ENCODE measurements around the gene NCLN.
"Not testable (repeated sequence)": the region's sequence is repeated elsewhere in the genome, so short reads cannot be mapped to it uniquely, and the experiment has no call there.

Gene NCLN

GRCh38 chr19:3225169-3225485 is 39.4 kb downstream of the NCLN start:
- DNase-seq (ENCODE audit: low read depth) = no peak

GRCh38 chr19:3225677-3226093 is 40.0 kb downstream of the NCLN start:
- DNase-seq (ENCODE audit: low read depth) = no peak

GRCh38 chr19:3227054-3227626 is 41.4 kb downstream of the NCLN start:
- no peak for DNase-seq (ENCODE audit: low read depth)

GRCh38 chr19:3229346-3229743 is 43.6 kb downstream of the NCLN start:
- no peak for DNase-seq (ENCODE audit: low read depth)

- DNase-seq (ENCODE audit: low read depth) = no peak
Observed at GRCh38 chr19:3229888-3230496, 44.3 kb downstream of the NCLN start.

DNA sequence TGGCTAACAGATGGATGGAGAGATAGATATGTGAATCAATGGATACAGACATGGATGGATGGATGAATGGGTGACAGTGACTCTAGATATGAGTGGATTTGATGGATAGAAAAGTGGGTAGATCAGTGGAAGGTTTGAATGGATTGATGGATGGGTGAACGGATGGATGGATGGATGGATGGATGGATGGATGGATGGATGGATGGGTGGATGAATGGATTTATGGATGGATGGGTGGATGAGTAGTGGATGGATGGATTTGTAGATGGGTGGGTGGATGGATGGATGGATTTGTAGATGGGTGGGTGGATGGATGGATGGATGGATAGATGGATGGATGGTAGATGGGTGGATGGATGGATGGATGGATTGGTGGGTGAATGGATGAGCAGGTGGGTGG is 45.6 kb downstream of the NCLN start:
- no peak for DNase-seq (ENCODE audit: low read depth)

DNA sequence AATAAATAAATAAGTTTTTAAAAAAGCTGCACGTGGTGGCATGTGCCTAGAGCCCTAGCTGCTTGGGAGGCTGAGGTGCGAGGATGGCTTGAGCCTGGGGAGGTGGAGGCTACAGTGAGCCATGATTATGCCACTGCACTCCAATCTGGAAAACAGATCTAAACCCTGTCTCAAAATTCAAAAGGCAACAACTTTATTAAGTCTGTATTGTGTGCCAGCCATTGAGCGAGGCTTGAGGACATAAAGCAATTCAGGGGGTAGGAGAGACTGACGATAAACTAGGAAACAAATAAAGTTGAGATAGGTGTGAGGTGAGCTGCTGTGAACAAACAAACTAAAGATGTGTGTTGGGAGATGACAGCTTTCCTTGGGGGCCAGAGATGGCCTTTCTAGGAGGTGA is 47.4 kb downstream of the NCLN start:
- DNase-seq (ENCODE audit: low read depth) = no peak

DNA sequence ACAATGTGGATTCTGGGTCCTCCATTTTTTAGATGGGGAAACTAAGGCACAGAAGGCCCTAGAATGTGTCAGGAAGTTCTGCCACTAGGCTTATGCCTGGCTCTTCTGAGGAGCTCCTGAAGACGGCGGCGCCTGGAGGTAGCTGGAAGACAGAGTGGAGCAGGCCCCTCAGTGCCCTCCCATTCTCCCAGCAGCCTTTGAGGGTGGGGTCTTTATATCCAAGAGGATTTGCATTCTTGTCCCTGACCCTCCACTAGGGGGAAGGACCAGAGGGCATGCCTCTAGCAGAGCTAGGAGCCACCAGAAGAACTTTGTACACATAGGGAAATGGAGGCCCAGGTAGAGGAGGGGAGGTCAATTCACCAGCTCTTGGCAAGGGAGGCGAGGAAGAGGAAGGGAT is 48.1 kb downstream of the NCLN start:
- DNase-seq (ENCODE audit: low read depth) = no peak

- DNase-seq (ENCODE audit: low read depth) = no peak
Observed at GRCh38 chr19:3234800-3235199, 49.1 kb downstream of the NCLN start.

- DNase-seq (ENCODE audit: low read depth) = not testable (repeated sequence)
Observed at GRCh38 chr19:3235604-3236003, 49.9 kb downstream of the NCLN start.

- no peak for DNase-seq (ENCODE audit: low read depth)
Observed at GRCh38 chr19:3236272-3236671, 50.5 kb downstream of the NCLN start.

DNA sequence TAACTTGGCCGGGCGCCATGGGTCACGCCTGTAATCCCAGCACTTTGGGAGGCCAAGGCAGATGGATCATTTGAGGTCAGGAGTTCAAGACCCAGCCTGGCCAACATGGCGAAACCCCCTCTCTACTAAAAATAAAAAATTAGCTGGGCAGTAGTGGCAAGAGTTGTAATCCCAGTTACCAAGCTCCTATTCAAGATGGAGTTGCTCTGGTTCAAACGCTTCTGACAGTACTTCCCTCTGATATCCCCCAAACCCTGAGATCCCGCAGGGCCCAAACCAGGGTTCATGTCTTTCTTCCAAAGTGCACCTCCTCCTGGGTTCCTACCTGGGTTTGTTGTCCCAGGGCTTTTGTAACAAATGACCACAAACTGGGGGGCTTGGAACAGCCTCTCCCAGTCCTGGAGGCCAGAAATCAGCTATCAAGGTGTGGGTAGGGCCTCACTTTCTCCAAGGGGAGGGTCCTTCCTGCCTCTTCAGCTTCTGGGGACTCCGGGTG is 52.4 kb downstream of the NCLN start:
- no peak for DNase-seq (ENCODE audit: low read depth)

DNA sequence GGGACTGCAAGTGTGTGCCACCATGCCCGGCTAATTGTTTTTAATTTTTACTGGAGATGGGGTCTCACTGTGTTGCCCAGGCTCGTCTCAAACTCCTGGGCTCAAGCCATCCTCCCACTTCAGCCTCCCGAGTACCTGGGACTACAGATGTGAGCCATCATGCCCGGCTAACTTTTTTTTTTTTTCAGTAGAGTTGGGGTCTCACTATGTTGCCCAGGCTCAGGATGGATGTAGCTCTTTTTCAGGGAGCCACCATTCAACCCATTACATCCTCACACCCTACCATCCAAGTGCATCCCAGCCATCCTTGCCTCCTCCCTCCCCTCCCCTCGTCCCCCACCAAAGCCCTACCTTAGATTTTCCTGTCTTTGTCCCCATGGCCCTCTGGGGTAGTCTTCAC is 53.6 kb downstream of the NCLN start:
- DNase-seq (ENCODE audit: low read depth) = no peak

DNA sequence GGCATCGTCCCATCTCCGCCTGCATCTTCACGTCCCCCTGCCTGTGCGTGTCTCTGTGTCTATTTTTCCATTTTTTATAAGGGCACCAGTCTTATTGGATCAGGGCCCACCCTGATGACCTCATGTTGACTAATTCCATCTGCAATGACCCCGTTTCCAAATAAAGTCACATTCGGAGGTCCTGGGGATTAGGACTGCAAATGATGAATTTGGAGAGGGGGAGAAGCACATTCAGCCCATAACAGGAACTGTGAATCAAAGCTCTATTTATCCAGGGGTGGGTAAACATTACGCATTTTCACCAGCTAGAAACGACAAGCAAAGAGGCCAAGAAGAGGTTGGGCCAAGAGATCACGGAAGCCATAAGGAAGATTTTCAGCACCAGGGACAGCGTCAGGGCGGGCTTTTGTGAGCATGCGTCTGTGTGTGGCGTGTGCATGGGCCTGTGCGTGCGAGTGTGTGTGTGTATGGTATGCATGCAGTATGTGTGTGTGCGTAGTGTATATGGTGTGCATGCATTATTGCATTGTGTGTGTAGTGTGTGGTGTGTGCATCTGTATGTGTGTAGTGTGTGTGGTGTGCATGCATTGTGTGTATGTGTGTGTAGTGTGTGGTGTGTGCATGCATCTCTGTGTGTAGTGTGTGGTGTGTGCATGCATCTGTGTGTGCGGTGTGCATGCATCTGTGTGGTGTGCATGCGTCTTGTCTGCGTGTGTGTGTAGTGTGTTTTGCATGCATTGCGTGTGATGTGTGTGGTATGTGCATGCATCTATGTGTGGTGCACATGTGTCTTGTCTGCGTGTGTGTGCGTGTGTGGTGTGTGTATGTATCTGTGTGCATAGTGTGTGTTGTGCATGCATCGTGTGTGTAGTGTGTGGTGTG is 58.3 kb downstream of the NCLN start:
- DNase-seq (ENCODE audit: low read depth) = peak; percentile 23

GRCh38 chr19:3245050-3245449 is 59.3 kb downstream of the NCLN start:
- no peak for DNase-seq (ENCODE audit: low read depth)

- DNase-seq (ENCODE audit: low read depth) = no peak
Observed at GRCh38 chr19:3248728-3249326, 63.1 kb downstream of the NCLN start.

DNA sequence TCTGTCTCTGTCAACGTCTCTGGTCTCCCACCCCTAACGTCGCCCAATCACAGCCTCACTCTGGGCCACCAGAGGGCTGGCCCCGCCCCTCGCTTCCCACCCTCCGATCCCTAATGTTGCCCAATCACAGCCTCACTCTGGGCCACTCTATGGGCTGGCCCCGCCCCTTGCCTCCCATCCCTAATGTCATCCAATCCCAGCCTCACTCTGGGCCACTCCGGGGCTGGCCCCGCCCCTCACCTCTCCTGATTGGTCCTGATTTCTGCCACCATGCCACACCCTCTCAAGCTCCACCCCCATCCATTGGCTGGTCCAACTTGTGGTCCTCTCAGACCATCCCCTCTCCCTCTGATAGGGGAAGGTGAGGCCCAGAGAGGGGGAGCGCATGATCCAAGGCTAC is 63.7 kb downstream of the NCLN start:
- DNase-seq (ENCODE audit: low read depth) = no peak

- peak; percentile 26 for DNase-seq (ENCODE audit: low read depth)
Observed at GRCh38 chr19:3250675-3251074, 64.9 kb downstream of the NCLN start.

DNA sequence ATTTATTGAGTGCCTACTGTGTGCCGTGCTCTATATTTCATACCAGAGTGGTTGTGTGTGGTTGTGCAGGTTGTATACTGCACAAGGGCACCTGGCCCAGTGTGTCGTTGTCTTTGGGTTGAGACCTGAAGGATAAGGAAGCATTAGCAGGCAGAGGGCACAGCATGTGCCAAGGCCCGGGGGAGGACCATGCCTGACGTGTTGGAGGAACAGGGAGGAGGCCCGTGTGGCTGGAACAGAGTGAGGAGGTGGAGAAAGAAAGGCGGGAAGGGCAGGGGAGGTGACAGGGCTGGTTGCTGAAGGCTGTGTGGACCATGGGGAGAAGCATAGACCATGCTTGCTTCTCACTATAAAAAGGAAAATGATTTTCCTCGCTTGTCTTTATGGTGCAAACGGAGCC is 65.5 kb downstream of the NCLN start:
- no peak for DNase-seq (ENCODE audit: low read depth)

GRCh38 chr19:3252650-3253049 is 66.9 kb downstream of the NCLN start:
- DNase-seq (ENCODE audit: low read depth) = no peak

DNA sequence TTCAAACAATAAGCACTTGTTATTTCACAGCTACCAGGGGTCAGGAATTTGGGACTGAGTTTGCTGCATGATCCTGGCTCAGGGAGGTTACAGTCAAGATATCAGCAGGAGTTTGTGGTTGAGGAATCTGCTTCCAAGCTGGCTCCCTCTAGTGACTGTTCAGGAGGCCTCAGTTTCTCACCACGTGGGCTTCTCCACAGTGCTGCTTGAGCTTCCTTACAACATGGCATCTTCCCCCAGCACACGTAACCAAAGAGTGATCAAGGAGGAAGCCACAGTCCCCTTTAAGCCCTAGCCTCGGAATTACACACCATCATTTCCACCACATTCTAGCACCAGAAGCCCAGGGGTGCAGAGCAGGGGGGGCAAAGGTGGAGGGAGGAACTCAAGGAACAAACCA is 67.5 kb downstream of the NCLN start:
- DNase-seq (ENCODE audit: low read depth) = no peak

DNA sequence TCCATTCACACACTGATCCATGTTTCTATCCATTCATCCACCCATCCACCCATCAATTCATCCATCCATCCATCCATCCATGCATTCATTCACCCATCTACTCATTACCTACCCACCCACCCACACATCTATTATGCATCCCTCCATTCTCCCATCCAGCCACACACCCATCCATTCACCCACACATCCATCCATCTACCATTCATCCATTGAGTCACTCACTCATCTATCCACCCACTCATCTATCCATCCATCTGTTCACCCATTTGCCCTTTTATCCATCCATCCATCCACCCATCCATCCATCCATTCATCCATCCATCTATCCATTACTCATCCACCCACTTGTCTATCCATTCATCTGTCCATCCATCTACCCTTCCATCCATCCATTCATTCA is 68.8 kb downstream of the NCLN start:
- DNase-seq (ENCODE audit: low read depth) = no peak

GRCh38 chr19:3257071-3257470 is 71.3 kb downstream of the NCLN start:
- DNase-seq (ENCODE audit: low read depth) = no peak
